Natural killer cell (primary cell): ENCODE results near the gene MRGPRG. TPM values are rescaled to one million over a fixed set of nuclear protein-coding genes. Genes with fewer than 3 reads are reported as not detected.

ENCODE experiments used
- ATAC-seq, 3 donors: fragments of 150-1000 bp in 2 of 3; fragments of 200-7000 bp in 1 of 3; cut with Tn5 transposase; 1 replicate in 1 of 3; 2 replicates in 2 of 3; pipeline ENCODE4 v1.10.0; 2021; ENCODE audit warnings: mild to moderate bottlenecking in 2 of 3, moderate library complexity in 2 of 3
- DNase-seq, 2 donors: peaks; one replicate each; pipeline versions ENCODE4 v3.0.0 to v3.0.0-alpha.2; 2013 to 2021; ENCODE audit warnings: mixed read lengths in 1 of 2
- H3K27ac ChIP-seq: one replicate; pipeline ENCODE4 v1.5.1; 2013; ENCODE audit warnings: mild to moderate bottlenecking, low read length
- H3K27me3 ChIP-seq: one replicate; pipeline ENCODE4 v1.6.1; 2013; ENCODE audit warnings: low read length; ENCODE audit not compliant: control insufficient read depth, insufficient read depth
- H3K36me3 ChIP-seq: one replicate; pipeline ENCODE4 v1.6.1; 2013; ENCODE audit warnings: low read length; ENCODE audit not compliant: control insufficient read depth, insufficient read depth
- H3K4me1 ChIP-seq: one replicate; pipeline ENCODE4 v1.6.1; 2013; ENCODE audit warnings: low read length; ENCODE audit not compliant: control insufficient read depth, insufficient read depth
- H3K4me3 ChIP-seq: one replicate; pipeline ENCODE4 v1.5.1; 2013; ENCODE audit warnings: low read length
- H3K9me3 ChIP-seq: one replicate; pipeline ENCODE4 v1.6.1; 2013; ENCODE audit warnings: low read length; ENCODE audit not compliant: control insufficient read depth, insufficient read depth
- H3K27ac Mint-ChIP-seq, 2 donors: one replicate each; pipeline ENCODE4 v1.8.0; 2022; ENCODE audit warnings: mild to moderate bottlenecking in 2 of 2, mixed read lengths in 2 of 2, moderate library complexity in 1 of 2
- H3K27me3 Mint-ChIP-seq, 2 donors: one replicate each; pipeline ENCODE4 v1.8.0; 2022; ENCODE audit warnings: low read depth in 2 of 2, mixed read lengths in 2 of 2
- H3K36me3 Mint-ChIP-seq: one replicate; pipeline ENCODE4 v1.8.0; 2022; ENCODE audit warnings: mixed read lengths
- H3K4me1 Mint-ChIP-seq, 2 donors: one replicate each; pipeline ENCODE4 v1.8.0; 2022; ENCODE audit warnings: mixed read lengths in 2 of 2
- H3K4me3 Mint-ChIP-seq: one replicate; pipeline ENCODE4 v1.8.0; 2022; ENCODE audit warnings: mild to moderate bottlenecking, moderate library complexity, mixed read lengths
- H3K9me3 Mint-ChIP-seq, 2 donors: one replicate each; pipeline ENCODE4 v1.8.0; 2022; ENCODE audit warnings: mixed read lengths in 2 of 2
- WGBS: methylation state at CpG from one replicate; pipeline ENCODE4 v1.1.7; 2013; ENCODE audit warnings: missing lambda C conversion rate; ENCODE audit not compliant: insufficient coverage; 5-methylcytosine and 5-hydroxymethylcytosine counted together
- intact Hi-C: fragments of 100-400 bp; cut with micrococcal nuclease; formaldehyde crosslinking; loops from one replicate; pipeline ENCODE4 v1.14.2; 2022
- total RNA-seq, 4 donors: library from RNA; stranded (reverse); fragments of 120-200 nt in 1 of 4; gene quantifications; one replicate each; pipeline versions ENCODE4 v1.2.3 to v1.2.4, GENCODE V29; 2013 to 2022
- TF ChIP-seq, protein P1 (sequence below): fragments of 200-600 bp; IDR thresholded peaks from one replicate; pipeline ENCODE4 v1.8.0; 2022; ENCODE audit warnings: antibody characterized with exemption

MRGPRG gene
- total RNA-seq, 3 donors from 2014 or later (not counting 1 experiment from before 2014, with no cell fraction given): not detected

DNA sequence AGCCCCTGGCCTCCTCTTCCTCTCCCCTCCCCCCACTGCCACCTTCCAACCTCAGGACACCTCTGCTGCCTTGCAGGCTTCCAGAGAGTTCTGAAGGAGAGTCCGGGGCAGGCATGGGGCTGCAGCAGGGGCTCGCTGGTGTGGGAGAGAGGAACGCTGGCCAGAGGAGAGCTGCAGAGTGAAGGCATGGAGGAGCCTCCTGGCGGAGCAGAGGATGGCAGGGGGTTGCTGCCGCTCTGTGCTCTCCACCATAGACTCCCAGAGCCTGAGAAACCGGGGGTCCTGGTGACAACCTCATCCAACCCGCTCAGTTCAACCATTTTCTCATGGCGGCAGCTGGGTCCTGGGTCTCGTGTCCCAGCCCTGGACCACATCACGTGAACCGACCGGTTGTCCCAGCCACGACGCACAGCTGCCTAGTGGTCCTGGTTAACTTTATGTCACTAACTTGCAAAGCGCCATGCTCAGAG lies 17.5 kb downstream of the MRGPRG start:
- TF ChIP-seq, protein P1, sequence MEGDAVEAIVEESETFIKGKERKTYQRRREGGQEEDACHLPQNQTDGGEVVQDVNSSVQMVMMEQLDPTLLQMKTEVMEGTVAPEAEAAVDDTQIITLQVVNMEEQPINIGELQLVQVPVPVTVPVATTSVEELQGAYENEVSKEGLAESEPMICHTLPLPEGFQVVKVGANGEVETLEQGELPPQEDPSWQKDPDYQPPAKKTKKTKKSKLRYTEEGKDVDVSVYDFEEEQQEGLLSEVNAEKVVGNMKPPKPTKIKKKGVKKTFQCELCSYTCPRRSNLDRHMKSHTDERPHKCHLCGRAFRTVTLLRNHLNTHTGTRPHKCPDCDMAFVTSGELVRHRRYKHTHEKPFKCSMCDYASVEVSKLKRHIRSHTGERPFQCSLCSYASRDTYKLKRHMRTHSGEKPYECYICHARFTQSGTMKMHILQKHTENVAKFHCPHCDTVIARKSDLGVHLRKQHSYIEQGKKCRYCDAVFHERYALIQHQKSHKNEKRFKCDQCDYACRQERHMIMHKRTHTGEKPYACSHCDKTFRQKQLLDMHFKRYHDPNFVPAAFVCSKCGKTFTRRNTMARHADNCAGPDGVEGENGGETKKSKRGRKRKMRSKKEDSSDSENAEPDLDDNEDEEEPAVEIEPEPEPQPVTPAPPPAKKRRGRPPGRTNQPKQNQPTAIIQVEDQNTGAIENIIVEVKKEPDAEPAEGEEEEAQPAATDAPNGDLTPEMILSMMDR: no peak
- Mint-ChIP-seq H3K27ac (no peak overlapping the region), H3K27me3 (peaks cover 0 to 22% of the 10 kb centered on the region in 2 donors), H3K4me3 (no peak overlapping the region), H3K36me3 (no peaks in the 10 kb centered on the region), H3K4me1 (peaks cover 15 to 19% of the 10 kb centered on the region in 2 donors), H3K9me3 (no peaks in the 10 kb centered on the region)
- Histone ChIP-seq H3K9me3 (no peaks in the 10 kb centered on the region), H3K4me3 (no peak overlapping the region), H3K36me3 (no peaks in the 10 kb centered on the region), H3K27ac (no peak overlapping the region), H3K4me1 (peaks cover 53% of the 10 kb centered on the region), H3K27me3 (peaks cover 31% of the 10 kb centered on the region)
- ATAC-seq (no peak), DNase-seq (no peak)
- WGBS: 87% methylated on average over 15 of the region's 15 CpGs
- intact Hi-C loops: no loop called here

DNA sequence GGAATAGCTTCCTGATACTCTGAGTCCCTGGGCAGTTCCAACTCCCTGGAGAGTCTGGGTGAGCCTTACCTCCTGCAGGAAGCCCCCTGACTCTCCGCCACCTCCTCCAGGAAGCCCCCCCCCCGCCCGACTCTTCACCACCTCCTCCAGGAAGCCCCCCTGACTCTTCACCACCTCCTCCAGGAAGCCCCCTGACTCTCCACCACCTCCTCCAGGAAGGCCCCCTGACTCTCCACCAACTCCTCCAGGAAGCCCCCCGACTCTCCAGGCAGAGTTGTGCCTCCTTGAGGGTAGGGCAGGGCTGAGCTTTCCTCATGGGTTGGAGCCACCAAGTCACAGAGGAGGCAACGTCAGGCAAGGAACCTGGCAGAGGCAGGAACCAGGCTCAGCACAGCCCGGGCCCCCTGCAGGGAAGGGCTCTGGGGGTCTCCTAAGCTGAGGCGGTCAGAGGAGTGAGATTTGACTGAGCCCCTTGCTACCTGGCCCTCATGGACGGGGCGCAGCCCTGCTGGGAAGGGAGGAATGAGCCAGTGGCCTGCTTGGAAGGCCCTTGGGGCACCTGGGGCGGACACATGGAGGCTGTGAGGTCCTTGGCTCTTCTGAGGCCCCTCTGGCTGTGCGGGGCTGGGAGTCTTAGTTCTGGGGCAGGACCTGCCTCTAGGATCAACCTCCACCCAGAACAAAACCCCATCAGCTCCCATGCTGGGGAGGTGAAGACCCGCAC lies 18.1 kb downstream of the MRGPRG start:
- WGBS: 73% methylated on average over 10 of the region's 12 CpGs
- H3K9me3 Mint-ChIP-seq: no peaks in the 10 kb centered on the region
- no peak overlapping the region for H3K4me3 Mint-ChIP-seq
- H3K27ac Mint-ChIP-seq: no peak overlapping the region
- Histone ChIP-seq H3K36me3 (no peaks in the 10 kb centered on the region), H3K27me3 (peaks cover 31% of the 10 kb centered on the region), H3K27ac (no peak overlapping the region), H3K4me3 (no peak overlapping the region), H3K9me3 (no peaks in the 10 kb centered on the region), H3K4me1 (peaks cover 47% of the 10 kb centered on the region)
- no peak for ATAC-seq
- peaks cover 15 to 16% of the 10 kb centered on the region in 2 donors for H3K4me1 Mint-ChIP-seq
- DNase-seq: no peak
- peaks cover 0 to 25% of the 10 kb centered on the region in 2 donors for H3K27me3 Mint-ChIP-seq
- intact Hi-C loops: no loop called here
- TF ChIP-seq, protein P1: no peak
- H3K36me3 Mint-ChIP-seq: no peaks in the 10 kb centered on the region

DNA sequence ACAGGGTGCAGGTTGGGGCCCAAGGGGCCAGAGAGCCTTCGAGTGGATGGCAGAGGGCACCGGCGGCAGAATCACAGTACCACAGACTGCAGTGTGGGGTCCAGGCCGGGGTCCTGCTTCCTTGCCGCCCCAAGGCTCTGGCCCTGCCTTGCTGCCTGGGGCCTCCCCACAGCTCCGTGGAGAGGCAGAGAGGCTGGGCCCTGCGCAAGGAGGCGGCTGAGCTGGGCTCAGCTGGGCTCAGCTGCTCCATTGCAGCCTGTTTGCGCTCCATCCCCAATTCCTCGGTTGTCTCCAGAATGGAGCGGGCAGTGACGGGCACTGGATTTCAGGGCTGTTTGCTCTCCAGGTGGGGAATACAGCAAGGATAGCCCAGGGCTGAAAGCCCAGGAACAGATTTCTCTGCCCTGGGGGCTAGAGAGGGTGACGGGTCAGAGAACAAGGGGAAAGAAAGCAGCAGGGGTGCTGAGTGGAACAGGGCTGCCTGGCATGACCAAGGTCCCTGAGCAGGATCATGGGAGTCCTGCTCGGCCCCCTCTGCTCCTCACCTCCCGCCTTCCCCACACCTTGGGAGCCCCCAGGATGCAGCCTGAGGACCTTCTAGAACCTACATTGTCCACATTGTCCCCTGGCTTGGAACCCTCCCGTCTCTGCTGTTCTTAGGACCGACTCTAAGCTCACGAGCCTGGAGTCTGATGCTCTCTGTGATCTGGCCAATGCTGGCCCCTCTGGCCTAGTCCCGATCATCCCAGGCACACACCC lies 18.9 kb downstream of the MRGPRG start:
- H3K9me3 ChIP-seq: no peaks in the 10 kb centered on the region
- DNase-seq (no peak), ATAC-seq (no peak)
- Mint-ChIP-seq H3K4me3 (no peak overlapping the region), H3K36me3 (no peaks in the 10 kb centered on the region), H3K9me3 (no peaks in the 10 kb centered on the region), H3K27me3 (peaks cover 0 to 25% of the 10 kb centered on the region in 2 donors), H3K4me1 (peaks cover 7 to 15% of the 10 kb centered on the region in 2 donors), H3K27ac (no peak overlapping the region)
- TF ChIP-seq, protein P1: no peak
- intact Hi-C loops: no loop called here
- H3K4me1 ChIP-seq: peaks cover 39% of the 10 kb centered on the region
- peaks cover 31% of the 10 kb centered on the region for H3K27me3 ChIP-seq
- H3K36me3 ChIP-seq: no peaks in the 10 kb centered on the region
- no peak overlapping the region for H3K27ac ChIP-seq
- no peak overlapping the region for H3K4me3 ChIP-seq
- 91% methylated on average over 19 of the region's 19 CpGs for WGBS
